Measurements from ENCODE around the gene ZNF333. TPM values are rescaled to one million over a fixed set of nuclear protein-coding genes. Genes with fewer than 3 reads are reported as not detected.
"Not testable (repeated sequence)": the region's sequence is repeated elsewhere in the genome, so short reads cannot be mapped to it uniquely, and the experiment has no call there.

ZNF333 gene
- total RNA-seq, 1 donor from 2014 or later, result 19.9 TPM

DNA sequence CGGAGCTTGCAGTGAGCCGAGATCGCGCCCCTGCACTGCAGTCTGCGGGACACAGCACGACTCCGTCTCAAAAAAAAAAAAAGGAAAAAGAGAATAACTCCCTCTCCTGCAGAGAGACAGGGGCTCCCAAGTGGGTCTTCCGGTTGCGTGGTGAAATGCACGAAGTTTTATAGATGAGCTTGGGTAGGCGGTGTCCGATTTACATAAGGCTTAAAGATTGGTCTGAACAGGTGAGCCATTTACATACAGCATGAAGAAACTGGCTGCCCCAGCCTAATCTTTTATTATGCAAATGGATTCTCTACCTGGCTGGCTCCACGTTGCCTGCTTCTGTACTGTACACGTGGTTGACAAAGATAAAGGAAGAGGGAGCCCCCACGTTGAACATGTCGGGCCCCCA lies 69.0 kb downstream of the ZNF333 start:
- TF ChIP-seq, protein P1, sequence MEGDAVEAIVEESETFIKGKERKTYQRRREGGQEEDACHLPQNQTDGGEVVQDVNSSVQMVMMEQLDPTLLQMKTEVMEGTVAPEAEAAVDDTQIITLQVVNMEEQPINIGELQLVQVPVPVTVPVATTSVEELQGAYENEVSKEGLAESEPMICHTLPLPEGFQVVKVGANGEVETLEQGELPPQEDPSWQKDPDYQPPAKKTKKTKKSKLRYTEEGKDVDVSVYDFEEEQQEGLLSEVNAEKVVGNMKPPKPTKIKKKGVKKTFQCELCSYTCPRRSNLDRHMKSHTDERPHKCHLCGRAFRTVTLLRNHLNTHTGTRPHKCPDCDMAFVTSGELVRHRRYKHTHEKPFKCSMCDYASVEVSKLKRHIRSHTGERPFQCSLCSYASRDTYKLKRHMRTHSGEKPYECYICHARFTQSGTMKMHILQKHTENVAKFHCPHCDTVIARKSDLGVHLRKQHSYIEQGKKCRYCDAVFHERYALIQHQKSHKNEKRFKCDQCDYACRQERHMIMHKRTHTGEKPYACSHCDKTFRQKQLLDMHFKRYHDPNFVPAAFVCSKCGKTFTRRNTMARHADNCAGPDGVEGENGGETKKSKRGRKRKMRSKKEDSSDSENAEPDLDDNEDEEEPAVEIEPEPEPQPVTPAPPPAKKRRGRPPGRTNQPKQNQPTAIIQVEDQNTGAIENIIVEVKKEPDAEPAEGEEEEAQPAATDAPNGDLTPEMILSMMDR (IDR thresholded peaks at IDR 0.05), result no peak
- TF ChIP-seq POLR2AphosphoS5 (IDR thresholded peaks at IDR 0.05; ENCODE audit: insufficient read depth in 1 of 2, low read depth in 1 of 2), result no peak
- TF ChIP-seq POLR2A (IDR thresholded peaks at IDR 0.05), result no peak
- H3K9me3 ChIP-seq, result no peaks in the 10 kb centered on the region
- no peak overlapping the region for H3K4me3 ChIP-seq
- no peaks in the 10 kb centered on the region for H3K36me3 ChIP-seq
- H3K4me1 ChIP-seq, result no peaks in the 10 kb centered on the region
- no peaks in the 10 kb centered on the region for H3K27me3 ChIP-seq
- intact Hi-C loops (cut with DNase I), result no loop called here
- no peak overlapping the region for H3K27ac ChIP-seq
- no peak for DNase-seq (ENCODE audit: extremely low spot score in 2 of 2)

DNA sequence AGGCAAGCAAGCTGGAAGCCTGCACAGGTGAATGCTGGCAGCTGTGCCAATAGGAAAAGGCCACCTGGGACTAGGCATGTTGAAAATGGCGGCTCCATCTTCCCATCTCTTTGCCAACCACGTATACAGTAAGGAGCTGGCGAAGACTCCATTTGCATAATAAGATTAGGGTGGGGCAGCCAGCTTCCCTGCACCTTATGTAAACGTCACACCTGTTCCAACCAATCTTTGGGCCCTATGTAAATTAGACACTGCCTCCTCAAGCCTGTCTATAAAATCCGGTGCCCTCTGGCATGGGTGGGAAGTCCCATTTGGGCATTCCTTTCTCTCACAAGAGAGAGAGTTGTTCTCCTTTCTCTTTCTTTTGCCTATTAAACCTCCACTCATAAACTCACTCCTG lies 71.8 kb downstream of the ZNF333 start:
- H3K9me3 ChIP-seq, result no peaks in the 10 kb centered on the region
- no peaks in the 10 kb centered on the region for H3K36me3 ChIP-seq
- H3K27ac ChIP-seq, result no peak overlapping the region
- H3K4me3 ChIP-seq, result no peak overlapping the region
- H3K27me3 ChIP-seq, result no peaks in the 10 kb centered on the region
- no peak for DNase-seq (ENCODE audit: extremely low spot score in 2 of 2)
- intact Hi-C loops (cut with DNase I), result no loop called here
- TF ChIP-seq, protein P1 (IDR thresholded peaks at IDR 0.05), result no peak
- TF ChIP-seq POLR2AphosphoS5 (IDR thresholded peaks at IDR 0.05; ENCODE audit: insufficient read depth in 1 of 2, low read depth in 1 of 2) (no peak), POLR2A (IDR thresholded peaks at IDR 0.05) (no peak)
- no peaks in the 10 kb centered on the region for H3K4me1 ChIP-seq

DNA sequence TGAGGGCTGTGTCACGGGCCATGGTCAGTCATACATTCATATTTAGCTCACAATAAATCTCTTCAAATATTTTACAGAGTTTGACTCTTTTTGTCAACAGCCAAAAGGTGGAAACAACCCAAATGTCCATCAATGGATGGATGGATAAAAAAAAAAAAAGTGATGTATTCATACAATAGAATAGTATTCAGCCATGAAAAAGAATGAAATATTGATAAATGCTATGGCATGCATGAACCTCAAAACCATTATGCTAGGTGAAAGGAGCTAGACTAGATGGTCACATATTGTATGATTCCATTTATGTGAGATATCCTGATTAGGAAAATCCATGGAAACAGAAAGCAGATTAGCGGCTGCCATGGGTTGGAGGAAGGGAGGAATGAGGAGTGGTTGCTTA lies 72.3 kb downstream of the ZNF333 start:
- no peak overlapping the region for H3K4me3 ChIP-seq
- no peaks in the 10 kb centered on the region for H3K4me1 ChIP-seq
- intact Hi-C loops (cut with DNase I), result no loop called here
- TF ChIP-seq, protein P1 (IDR thresholded peaks at IDR 0.05), result no peak
- TF ChIP-seq POLR2A (IDR thresholded peaks at IDR 0.05), result no peak
- TF ChIP-seq POLR2AphosphoS5 (IDR thresholded peaks at IDR 0.05; ENCODE audit: insufficient read depth in 1 of 2, low read depth in 1 of 2), result no peak
- no peaks in the 10 kb centered on the region for H3K27me3 ChIP-seq
- DNase-seq (ENCODE audit: extremely low spot score in 2 of 2), result no peak
- no peaks in the 10 kb centered on the region for H3K36me3 ChIP-seq
- no peaks in the 10 kb centered on the region for H3K9me3 ChIP-seq
- H3K27ac ChIP-seq, result no peak overlapping the region

DNA sequence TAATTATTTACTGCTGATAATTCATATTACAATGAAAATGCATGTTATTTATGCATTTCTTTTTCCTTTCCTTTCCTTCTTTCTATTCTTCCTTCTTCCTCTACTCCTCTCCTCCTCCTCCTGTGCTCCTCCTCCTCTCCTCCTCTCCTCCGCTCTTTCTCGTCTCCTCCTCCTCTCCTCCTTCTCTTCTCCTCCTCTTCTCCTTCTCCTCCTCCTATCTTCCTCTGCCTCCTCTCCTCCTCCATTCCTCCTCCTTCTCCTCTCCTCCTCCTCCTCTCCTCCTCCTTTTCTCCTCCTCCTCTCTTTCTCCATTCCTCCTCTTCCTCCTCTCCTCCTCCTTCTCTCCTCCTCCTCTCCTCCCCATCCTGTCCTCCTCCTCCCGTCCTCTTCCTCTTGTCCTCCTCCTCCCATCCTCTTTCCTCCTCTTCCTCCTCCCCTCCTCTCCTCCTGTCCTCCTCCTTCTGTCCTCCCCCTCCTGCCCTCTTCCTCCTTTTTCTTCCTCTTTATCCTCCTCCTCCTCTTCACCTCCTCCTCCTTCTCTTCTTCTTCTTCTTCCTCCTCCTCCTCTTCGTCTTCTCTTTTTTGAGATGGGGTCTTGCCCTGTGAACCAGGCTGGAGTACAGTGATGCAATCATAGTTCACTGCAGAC lies 73.8 kb downstream of the ZNF333 start:
- DNase-seq (ENCODE audit: extremely low spot score in 2 of 2), result no peak
- no peak overlapping the region for H3K4me3 ChIP-seq
- intact Hi-C loops (cut with DNase I), result no loop called here
- no peaks in the 10 kb centered on the region for H3K27me3 ChIP-seq
- no peaks in the 10 kb centered on the region for H3K36me3 ChIP-seq
- no peaks in the 10 kb centered on the region for H3K4me1 ChIP-seq
- TF ChIP-seq, protein P1 (IDR thresholded peaks at IDR 0.05), result no peak
- TF ChIP-seq POLR2A (IDR thresholded peaks at IDR 0.05) (no peak), POLR2AphosphoS5 (IDR thresholded peaks at IDR 0.05; ENCODE audit: insufficient read depth in 1 of 2, low read depth in 1 of 2) (no peak)
- no peaks in the 10 kb centered on the region for H3K9me3 ChIP-seq
- H3K27ac ChIP-seq, result no peak overlapping the region

DNA sequence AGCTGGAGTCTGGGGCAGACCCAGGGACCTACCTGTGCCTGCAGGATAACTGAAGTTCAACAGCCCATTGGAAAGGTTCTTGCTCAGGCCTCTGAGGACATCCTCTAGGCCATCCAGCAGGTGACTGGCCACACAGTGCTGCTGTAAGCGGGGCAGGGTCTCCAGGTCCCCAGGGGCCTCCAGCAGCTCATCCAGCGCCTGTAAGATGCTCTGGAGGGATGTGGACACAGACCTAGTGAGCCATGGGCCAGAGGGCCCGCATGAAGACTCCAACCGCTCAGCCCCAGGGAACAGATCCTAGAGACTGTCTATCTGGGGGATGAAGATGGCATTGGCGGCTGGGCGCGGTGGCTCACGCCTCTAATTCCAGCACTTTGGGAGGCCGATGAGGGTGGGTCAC lies 74.6 kb downstream of the ZNF333 start:
- TF ChIP-seq, protein P1 (IDR thresholded peaks at IDR 0.05), result no peak
- Histone ChIP-seq H3K36me3 (no peaks in the 10 kb centered on the region), H3K4me3 (no peak overlapping the region), H3K27me3 (no peaks in the 10 kb centered on the region), H3K27ac (no peak overlapping the region), H3K4me1 (no peaks in the 10 kb centered on the region), H3K9me3 (no peaks in the 10 kb centered on the region)
- intact Hi-C loops (cut with DNase I), result no loop called here
- no peak for DNase-seq (ENCODE audit: extremely low spot score in 2 of 2)

DNA sequence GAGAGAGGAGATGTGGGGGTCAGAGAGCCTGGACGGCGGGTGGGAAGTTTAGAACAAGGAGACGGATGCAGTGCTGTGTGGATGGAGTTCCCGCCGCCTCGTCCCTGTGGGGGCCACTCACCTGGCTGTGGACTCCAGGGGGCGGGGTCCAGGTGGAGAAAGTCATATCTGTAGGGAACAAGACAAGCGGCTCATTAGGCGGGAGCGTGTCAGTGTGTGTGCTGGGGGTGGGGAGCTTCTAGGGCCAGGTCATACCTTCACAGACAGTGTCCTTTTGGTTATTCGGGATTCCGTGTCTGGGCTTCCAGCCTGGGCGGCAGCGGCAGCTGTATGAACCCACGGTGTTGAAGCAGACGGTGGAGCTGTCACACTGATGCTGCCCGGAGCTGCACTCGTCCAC lies 75.6 kb downstream of the ZNF333 start:
- not testable (repeated sequence) for H3K27me3 ChIP-seq; DNase-seq (ENCODE audit: extremely low spot score in 2 of 2); H3K4me3 ChIP-seq; H3K36me3 ChIP-seq; H3K4me1 ChIP-seq; H3K27ac ChIP-seq; H3K9me3 ChIP-seq
- intact Hi-C loops (cut with DNase I), result loop anchor here (5.0 kb wide), 1 partner anchor 368 kb away; no protein-coding TSS in a partner anchor

DNA sequence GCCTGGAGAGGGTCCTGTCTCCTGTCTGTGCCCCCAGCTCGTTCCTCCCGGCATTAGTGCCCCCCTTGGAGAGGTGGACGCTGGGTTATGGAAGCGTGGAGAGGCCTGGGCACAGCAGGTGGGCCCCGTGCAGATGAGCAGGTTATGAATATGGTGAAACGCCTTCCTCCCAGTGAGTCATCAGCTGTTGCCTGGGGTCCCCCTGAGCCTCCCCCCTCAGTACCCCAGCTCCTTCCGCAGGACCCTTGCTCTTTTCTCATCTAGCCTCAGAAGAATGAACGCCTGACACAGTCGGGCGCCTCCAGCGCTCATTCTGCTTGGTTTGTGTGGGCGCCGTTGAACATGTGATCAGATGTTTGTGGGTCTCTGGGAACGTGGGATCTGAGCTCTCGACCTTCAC lies 76.0 kb downstream of the ZNF333 start:
- not testable (repeated sequence) for H3K36me3 ChIP-seq; DNase-seq (ENCODE audit: extremely low spot score in 2 of 2); H3K4me3 ChIP-seq; H3K9me3 ChIP-seq; H3K4me1 ChIP-seq; H3K27me3 ChIP-seq; H3K27ac ChIP-seq
- intact Hi-C loops (cut with DNase I), result loop anchor here (5.0 kb wide), 1 partner anchor 369 kb away; no protein-coding TSS in a partner anchor
